ENCODE results near the gene MYMK. TPM values are rescaled to one million over a fixed set of nuclear protein-coding genes. Genes with fewer than 3 reads are reported as not detected.

Gene MYMK
- total and polyA plus RNA-seq, 2 experiments from 2014 or later, result not detected

DNA sequence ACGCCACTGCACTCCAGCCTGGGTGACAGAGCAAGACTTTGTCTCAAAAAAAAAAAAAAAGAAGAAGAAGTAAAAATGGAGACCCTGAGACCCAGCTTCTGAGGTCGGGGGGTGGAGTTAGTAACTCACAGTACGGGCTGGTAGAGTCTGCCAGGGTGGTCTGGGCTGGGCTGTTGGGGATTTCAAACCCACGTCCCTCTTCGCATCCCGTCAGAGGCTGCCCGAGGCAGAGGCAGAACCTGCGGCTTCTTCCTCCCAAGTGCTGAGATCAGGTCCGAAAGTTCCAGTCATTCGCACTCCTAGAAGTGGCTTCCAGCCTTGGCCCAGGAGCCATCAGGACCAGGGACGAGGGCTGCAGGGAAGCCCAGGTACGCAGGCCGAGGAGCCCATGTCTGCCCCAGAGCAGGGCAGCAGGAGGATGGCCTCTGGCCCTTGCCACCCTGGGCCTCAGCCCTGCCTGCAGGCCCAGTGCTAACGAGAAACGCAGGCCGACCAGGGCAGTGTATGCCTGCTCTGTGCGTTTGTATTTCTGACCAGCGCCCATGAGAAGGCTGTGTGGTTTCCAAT is 36.0 kb downstream of the MYMK start:
- H3F3A ChIP-seq (replicated peaks; ENCODE audit: low read depth), result 0 out of 2 replicates have a peak, but pooled peaks cover 2% of the 10 kb centered on the region
- H3K9me3 Mint-ChIP-seq, result no peaks in the 10 kb centered on the region; the same call in 2 of the 3 replicates

More for the DNA sequence above, 36.0 kb downstream of the MYMK start:
- H3K36me3 Mint-ChIP-seq (ENCODE audit: low read depth), result no peaks in the 10 kb centered on the region
- Histone ChIP-seq H2AFZ (no peak overlapping the region), H3K79me2 (replicated peaks; ENCODE audit: insufficient read depth) (no peaks in the 10 kb centered on the region), H3K36me3 (ENCODE audit: insufficient read depth) (no peaks in the 10 kb centered on the region), H3K27ac (ENCODE audit: low read depth) (no peak overlapping the region), H3K4me2 (no peak overlapping the region), H4K20me1 (replicated peaks; ENCODE audit: insufficient read depth) (no peaks in the 10 kb centered on the region), H3K4me3 (no peak overlapping the region), H3K9me2 (ENCODE audit: insufficient read depth) (no peaks in the 10 kb centered on the region), H3K27me3 (ENCODE audit: insufficient read depth) (no peaks in the 10 kb centered on the region), H3K4me1 (ENCODE audit: insufficient read depth) (no peaks in the 10 kb centered on the region; the same call in 1 of the 2 replicates)
- no peak overlapping the region for H3K4me3 Mint-ChIP-seq
- no peak overlapping the region for H3K27ac Mint-ChIP-seq
- no peaks in the 10 kb centered on the region for H3K4me1 Mint-ChIP-seq
- DNase-seq (ENCODE audit: low spot score) (no peak), ATAC-seq (no peak)
- TF ChIP-seq, protein P1, sequence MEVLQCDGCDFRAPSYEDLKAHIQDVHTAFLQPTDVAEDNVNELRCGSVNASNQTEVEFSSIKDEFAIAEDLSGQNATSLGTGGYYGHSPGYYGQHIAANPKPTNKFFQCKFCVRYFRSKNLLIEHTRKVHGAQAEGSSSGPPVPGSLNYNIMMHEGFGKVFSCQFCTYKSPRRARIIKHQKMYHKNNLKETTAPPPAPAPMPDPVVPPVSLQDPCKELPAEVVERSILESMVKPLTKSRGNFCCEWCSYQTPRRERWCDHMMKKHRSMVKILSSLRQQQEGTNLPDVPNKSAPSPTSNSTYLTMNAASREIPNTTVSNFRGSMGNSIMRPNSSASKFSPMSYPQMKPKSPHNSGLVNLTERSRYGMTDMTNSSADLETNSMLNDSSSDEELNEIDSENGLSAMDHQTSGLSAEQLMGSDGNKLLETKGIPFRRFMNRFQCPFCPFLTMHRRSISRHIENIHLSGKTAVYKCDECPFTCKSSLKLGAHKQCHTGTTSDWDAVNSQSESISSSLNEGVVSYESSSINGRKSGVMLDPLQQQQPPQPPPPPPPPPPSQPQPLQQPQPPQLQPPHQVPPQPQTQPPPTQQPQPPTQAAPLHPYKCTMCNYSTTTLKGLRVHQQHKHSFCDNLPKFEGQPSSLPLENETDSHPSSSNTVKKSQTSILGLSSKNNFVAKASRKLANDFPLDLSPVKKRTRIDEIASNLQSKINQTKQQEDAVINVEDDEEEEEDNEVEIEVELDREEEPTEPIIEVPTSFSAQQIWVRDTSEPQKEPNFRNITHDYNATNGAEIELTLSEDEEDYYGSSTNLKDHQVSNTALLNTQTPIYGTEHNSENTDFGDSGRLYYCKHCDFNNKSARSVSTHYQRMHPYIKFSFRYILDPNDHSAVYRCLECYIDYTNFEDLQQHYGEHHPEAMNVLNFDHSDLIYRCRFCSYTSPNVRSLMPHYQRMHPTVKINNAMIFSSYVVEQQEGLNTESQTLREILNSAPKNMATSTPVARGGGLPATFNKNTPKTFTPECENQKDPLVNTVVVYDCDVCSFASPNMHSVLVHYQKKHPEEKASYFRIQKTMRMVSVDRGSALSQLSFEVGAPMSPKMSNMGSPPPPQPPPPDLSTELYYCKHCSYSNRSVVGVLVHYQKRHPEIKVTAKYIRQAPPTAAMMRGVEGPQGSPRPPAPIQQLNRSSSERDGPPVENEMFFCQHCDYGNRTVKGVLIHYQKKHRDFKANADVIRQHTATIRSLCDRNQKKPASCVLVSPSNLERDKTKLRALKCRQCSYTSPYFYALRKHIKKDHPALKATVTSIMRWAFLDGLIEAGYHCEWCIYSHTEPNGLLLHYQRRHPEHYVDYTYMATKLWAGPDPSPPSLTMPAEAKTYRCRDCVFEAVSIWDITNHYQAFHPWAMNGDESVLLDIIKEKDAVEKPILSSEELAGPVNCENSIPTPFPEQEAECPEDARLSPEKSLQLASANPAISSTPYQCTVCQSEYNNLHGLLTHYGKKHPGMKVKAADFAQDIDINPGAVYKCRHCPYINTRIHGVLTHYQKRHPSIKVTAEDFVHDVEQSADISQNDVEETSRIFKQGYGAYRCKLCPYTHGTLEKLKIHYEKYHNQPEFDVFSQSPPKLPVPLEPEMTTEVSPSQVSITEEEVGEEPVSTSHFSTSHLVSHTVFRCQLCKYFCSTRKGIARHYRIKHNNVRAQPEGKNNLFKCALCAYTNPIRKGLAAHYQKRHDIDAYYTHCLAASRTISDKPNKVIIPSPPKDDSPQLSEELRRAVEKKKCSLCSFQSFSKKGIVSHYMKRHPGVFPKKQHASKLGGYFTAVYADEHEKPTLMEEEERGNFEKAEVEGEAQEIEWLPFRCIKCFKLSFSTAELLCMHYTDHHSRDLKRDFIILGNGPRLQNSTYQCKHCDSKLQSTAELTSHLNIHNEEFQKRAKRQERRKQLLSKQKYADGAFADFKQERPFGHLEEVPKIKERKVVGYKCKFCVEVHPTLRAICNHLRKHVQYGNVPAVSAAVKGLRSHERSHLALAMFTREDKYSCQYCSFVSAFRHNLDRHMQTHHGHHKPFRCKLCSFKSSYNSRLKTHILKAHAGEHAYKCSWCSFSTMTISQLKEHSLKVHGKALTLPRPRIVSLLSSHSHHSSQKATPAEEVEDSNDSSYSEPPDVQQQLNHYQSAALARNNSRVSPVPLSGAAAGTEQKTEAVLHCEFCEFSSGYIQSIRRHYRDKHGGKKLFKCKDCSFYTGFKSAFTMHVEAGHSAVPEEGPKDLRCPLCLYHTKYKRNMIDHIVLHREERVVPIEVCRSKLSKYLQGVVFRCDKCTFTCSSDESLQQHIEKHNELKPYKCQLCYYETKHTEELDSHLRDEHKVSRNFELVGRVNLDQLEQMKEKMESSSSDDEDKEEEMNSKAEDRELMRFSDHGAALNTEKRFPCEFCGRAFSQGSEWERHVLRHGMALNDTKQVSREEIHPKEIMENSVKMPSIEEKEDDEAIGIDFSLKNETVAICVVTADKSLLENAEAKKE (CRISPR knock-in tag; IDR thresholded peaks at IDR 0.05), result no peak
- TF ChIP-seq CREB1 (CRISPR knock-in tag; IDR thresholded peaks at IDR 0.05; ENCODE audit: low read depth) (no peak), POLR2AphosphoS5 (IDR thresholded peaks at IDR 0.05; ENCODE audit: low read depth) (no peak), JUNB (IDR thresholded peaks at IDR 0.05; ENCODE audit: unreplicated experiment) (no peak), EZH2 (IDR thresholded peaks at IDR 0.05; ENCODE audit: low read depth, unreplicated experiment) (no peak), EZH2phosphoT487 (IDR thresholded peaks at IDR 0.05; ENCODE audit: unreplicated experiment) (no peak), ETS1 (IDR thresholded peaks at IDR 0.05) (no peak), NANOG (IDR thresholded peaks at IDR 0.05; ENCODE audit: borderline replicate concordance) (no peak)
- TF ChIP-seq, protein P2, sequence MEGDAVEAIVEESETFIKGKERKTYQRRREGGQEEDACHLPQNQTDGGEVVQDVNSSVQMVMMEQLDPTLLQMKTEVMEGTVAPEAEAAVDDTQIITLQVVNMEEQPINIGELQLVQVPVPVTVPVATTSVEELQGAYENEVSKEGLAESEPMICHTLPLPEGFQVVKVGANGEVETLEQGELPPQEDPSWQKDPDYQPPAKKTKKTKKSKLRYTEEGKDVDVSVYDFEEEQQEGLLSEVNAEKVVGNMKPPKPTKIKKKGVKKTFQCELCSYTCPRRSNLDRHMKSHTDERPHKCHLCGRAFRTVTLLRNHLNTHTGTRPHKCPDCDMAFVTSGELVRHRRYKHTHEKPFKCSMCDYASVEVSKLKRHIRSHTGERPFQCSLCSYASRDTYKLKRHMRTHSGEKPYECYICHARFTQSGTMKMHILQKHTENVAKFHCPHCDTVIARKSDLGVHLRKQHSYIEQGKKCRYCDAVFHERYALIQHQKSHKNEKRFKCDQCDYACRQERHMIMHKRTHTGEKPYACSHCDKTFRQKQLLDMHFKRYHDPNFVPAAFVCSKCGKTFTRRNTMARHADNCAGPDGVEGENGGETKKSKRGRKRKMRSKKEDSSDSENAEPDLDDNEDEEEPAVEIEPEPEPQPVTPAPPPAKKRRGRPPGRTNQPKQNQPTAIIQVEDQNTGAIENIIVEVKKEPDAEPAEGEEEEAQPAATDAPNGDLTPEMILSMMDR (conservative IDR thresholded peaks at IDR 0.05; ENCODE audit: low read depth in 2 of 2), result no peak
- TF ChIP-seq, protein P3, sequence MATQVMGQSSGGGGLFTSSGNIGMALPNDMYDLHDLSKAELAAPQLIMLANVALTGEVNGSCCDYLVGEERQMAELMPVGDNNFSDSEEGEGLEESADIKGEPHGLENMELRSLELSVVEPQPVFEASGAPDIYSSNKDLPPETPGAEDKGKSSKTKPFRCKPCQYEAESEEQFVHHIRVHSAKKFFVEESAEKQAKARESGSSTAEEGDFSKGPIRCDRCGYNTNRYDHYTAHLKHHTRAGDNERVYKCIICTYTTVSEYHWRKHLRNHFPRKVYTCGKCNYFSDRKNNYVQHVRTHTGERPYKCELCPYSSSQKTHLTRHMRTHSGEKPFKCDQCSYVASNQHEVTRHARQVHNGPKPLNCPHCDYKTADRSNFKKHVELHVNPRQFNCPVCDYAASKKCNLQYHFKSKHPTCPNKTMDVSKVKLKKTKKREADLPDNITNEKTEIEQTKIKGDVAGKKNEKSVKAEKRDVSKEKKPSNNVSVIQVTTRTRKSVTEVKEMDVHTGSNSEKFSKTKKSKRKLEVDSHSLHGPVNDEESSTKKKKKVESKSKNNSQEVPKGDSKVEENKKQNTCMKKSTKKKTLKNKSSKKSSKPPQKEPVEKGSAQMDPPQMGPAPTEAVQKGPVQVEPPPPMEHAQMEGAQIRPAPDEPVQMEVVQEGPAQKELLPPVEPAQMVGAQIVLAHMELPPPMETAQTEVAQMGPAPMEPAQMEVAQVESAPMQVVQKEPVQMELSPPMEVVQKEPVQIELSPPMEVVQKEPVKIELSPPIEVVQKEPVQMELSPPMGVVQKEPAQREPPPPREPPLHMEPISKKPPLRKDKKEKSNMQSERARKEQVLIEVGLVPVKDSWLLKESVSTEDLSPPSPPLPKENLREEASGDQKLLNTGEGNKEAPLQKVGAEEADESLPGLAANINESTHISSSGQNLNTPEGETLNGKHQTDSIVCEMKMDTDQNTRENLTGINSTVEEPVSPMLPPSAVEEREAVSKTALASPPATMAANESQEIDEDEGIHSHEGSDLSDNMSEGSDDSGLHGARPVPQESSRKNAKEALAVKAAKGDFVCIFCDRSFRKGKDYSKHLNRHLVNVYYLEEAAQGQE (IDR thresholded peaks at IDR 0.05; ENCODE audit: unreplicated experiment), result no peak
- peaks cover 9% of the 10 kb centered on the region for H3K27me3 Mint-ChIP-seq (ENCODE audit: insufficient read depth, low read depth, poor library complexity)

Measured in GM23338 (cell line).